SK-N-MC (cell line): ENCODE measurements around the gene NDUFAF8.

ENCODE experiments used
- EZH2 ChIP-seq: fragments of 200-600 bp; sonication (generic); IDR thresholded peaks from one replicate; pipeline ENCODE4 v1.6.1; 2017; ENCODE audit warnings: antibody characterized with exemption
- FOXP2 ChIP-seq: optimal IDR thresholded peaks from 2 replicates; pipeline ENCODE3; 2011; ENCODE audit warnings: mild to moderate bottlenecking, moderate library complexity; ENCODE audit not compliant: insufficient read depth; ENCODE audit errors: extremely low read length, control extremely low read depth

DNA sequence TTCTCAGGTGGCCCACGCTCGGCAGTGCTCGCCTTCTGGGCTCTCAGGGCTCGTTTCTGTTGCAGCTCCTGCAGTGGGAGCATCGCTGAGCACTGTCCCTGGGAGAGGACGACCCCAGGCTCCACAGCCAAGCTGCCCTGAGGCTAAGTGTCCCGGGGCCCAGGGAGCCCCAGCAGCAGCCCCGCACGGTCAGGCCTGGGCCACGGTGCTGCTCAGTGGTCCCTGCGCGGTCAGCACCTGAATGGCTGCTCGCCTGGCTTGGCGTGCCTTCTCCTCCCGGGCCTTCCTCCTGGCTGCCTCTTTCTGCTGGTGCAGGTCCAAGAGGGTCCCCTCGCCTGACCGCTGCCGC is 39.7 kb upstream of the NDUFAF8 start:
- no peak for TF ChIP-seq FOXP2
- TF ChIP-seq EZH2 = no peak
